Middle frontal gyrus (tissue), 1 donor: ENCODE results near the gene AHRR.

Experiments used
- DNase-seq: peaks from one replicate; pipeline ENCODE4 v3.0.0-alpha.2; 2015; ENCODE audit warnings: low spot score; ENCODE audit errors: extremely low spot score

The AHRR gene

DNA sequence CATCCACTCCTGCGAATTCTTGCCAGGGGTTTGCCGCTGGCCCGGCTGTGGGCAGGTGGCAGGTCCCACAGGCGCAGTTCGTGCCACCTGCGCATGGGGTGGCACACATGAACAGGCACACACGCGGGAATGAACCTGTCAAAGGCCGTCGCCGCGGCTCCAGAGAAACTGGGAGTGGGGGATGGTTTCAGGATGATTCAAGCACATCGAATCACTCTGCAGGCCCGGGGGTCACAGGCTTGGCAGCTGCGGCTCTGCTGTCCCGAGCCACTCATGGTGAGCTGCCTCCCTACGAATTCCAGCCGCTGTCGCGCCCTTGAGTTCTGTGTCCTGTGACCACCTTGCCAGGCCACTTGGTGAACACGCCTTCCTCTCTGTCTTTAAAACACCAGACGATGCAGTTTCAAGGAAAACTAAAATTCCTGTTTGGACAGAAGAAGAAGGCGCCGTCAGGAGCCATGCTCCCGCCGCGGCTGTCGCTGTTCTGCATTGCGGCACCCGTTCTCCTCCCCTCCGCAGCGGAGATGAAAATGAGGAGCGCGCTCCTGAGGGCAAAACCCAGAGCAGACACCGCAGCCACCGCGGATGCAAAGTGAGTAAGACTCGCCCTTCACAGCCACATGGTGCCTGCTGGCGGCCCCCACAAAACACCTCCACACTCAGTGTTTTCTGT lies 106.0 kb downstream of the AHRR start:
- DNase-seq: no peak

DNA sequence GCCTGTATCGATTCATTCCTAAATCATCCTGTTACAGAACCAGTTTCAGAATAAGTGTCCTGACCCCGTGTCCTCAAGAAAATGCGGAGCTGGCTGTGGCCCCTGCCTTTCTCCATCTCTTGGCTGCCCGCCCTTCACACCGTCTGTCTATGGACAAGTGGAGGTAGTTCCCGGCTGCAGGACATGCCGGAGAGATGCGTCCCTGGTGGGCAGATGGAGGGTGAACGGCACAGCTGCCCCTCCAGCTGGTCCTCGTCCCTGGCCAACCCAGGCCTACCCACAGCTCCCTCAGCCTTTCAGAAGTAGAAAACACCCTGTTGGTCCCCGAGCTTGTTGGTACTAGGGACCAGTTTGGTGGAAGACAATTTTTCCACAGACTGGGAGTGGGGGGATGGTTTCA lies 106.7 kb downstream of the AHRR start:
- DNase-seq: no peak

DNA sequence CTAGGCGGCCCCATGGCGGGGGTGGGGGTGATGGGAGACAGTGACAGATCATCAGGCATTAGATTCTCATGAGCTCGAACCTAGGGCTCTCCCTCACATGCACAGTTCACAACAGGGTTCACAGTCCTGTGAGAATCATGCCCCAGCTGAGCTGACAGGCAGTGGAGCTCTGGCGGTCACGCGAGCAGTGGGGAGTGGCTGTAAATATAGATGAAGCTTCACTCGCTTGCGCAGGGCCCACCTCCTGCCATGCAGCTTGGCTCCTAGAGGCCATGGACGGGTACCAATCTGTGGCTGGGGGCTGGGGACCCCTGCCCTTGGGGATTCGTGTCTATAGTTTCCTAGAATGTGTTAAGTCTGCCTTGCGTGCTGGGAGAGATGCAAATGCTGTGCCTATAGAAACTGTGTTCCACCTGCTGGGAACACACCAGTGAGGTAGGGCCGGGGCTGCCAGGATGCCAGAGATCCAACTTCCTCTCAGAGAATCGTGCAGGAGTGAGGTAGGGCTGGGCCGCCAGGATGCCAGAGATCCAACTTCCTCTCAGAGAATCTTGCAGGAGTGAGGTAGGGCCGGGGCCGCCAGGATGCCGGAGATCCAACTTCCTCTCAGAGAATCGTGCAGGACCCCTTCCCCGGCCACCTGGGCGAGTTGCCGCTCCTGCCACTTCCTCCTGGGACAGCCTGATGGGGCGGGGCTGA lies 107.4 kb downstream of the AHRR start:
- DNase-seq: no peak

DNA sequence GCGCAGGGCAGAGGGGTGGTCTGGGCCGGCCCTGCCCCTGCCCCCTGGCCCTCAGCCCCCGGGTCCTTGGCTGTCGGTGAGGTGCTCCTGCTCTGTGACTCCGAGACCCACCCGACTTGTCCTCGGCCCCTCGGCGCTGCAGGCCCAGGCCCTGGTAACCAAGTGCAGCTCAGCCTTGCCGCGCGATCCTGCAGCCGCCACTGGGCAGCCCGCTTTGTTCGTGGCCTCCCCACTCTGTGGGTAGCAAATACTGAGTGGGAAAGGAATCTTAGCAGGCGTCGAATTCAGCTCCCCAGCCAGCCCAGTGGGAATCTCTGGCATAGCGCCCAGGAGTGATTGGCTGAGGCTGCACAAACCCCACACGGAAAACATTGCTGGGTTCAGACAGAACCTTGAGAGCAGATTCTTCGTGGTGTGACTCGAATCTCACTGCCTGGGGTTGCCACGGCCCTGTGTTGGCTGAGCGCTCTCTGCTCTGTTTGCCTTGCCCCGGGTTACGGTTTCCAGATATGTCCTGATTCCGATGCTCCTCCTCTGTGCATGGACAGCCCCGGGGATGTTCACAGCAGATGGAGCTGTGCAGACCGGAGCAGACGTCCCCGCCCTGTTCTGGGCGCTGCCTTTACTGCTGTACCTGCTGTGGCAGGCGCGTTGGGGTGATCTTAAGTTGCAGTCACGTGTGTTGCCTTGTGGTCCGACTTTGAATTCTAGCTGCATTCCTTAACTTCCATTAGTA lies 108.1 kb downstream of the AHRR start:
- no peak for DNase-seq

GRCh38 chr5:430214-430925 lies 108.9 kb downstream of the AHRR start:
- no peak for DNase-seq

GRCh38 chr5:431001-431710 lies 109.6 kb downstream of the AHRR start:
- DNase-seq: no peak

GRCh38 chr5:431711-432050 lies 110.2 kb downstream of the AHRR start:
- no peak for DNase-seq

- no peak for DNase-seq
These were observed 110.8 kb downstream of the AHRR start for GRCh38 chr5:432201-432927.

DNA sequence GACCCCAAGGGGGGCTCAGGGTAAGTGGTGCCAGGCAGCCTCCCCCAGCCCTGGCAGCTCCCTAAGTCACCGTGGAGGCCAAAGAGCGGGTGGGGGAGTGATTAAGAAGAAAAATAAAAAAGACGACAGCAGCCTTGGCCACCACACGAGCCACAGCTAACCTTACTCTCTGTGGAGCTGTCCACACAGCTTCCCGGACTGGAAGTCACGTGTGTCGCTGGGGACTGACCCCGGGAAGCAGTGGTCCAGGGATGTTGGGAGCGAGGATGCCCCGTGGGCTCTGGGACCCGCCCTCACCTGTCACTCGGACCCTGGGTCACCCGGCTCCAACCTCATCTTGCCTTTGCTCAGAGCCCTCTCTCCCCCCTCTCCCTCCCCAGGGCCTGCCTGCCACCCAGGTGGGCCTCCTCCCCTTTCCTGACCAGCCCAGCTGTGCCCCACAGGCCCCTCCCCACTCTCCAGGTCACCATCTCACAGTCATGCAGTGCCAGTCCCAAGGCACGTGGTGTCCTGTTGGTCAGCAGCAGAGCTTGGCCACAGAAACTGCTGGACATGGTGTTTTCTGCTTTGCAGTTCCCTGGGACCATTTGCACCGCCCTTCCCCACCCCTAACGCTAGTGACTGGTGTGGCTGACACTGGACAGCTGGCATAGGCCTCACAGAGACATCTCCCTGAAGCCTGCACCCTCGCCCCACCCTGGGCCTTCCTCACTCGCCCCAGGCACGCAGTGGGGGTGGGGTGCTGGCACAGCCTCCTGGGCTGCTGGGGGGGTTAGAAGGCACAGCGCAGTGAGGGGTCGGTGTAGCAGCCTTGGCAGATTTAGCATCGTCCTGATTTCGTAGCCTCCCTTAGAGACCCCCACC lies 111.6 kb downstream of the AHRR start:
- no peak for DNase-seq

- no peak for DNase-seq
These were observed 112.3 kb downstream of the AHRR start for GRCh38 chr5:433836-434235.

GRCh38 chr5:434443-435146 lies 113.1 kb downstream of the AHRR start:
- no peak for DNase-seq

DNA sequence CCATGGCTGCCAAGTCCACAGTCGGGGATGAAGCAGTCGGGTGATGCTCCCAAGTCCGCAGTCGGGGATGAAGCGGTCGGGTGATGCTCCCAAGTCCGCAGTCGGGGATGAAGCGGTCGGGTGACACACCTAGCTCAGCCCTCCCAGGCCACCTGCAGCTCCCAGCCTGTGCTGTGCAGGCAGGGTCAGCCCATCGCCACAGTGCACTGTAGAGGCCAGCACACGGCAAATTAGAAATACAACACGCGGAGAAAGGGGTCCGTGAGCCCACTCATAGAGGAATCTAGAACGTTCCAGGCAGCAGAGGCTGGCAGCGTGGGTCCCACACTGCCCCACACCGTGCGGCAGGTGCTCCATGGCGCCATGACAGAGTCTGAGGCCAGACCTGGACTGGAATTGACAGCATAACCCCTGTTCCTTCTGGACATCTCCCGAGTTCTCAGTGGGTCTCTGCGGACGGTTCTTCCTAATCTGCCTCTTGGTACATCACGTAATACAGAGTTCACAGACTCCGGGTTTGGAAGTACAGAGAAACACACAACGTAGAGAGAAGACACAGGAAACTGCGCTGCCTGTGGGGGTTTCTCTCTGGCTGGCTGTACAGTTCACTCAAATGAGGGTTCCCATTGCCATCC lies 113.8 kb downstream of the AHRR start:
- no peak for DNase-seq

- DNase-seq: no peak
These were observed 114.6 kb downstream of the AHRR start for GRCh38 chr5:435961-436640.

GRCh38 chr5:436641-436975 lies 115.1 kb downstream of the AHRR start:
- no peak for DNase-seq

- no peak for DNase-seq
These were observed 115.8 kb downstream of the AHRR start for GRCh38 chr5:437281-437771.

DNA sequence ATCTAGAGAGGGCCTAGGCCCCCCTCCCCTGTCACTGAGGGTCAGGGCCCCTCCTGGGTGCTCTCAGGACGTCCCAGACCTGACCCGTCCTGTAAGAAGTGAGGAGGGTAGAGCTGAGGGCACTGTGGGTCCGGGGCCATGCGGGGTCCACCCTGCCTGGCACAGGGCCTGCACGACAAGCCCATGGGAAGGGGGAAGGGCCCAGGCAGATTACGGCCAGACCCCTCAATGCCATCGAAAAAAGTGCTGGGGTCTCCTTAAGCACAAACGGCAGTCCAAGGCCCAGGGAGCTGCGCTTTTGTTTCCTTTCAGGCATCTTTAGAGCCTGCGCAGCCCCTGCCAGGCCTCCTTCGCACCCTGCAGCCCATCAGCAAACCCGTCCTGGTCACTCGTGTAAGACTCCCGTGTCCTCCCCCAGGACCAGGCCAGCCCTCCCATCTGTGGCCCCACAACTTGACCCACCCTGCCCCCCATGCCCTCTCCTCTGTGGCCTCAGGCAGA lies 117.0 kb downstream of the AHRR start:
- DNase-seq: no peak

- no peak for DNase-seq
These were observed 117.7 kb downstream of the AHRR start for GRCh38 chr5:439181-439580.

DNA sequence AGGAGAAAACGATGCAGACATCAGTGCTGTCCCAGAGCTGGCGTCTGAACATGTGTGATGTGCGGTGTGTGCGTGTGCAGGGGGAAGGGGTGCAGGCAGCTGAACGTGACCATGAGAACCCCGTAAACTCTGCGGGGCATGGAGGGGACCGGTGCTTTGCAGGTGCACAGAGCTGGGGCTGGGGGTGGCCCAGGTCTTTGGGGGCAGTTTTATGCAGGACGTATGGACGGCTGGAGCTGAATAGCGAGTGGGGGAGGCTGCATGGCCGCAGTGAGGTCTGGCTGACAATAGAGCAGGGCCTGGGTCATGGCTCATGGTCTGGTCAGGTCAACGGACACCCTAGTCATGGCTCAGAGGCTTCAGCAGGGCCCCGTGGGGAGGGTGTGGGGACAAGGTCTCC lies 118.1 kb downstream of the AHRR start:
- no peak for DNase-seq
